Tibial nerve (tissue), 4 donors: Measurements from ENCODE around the gene COL19A1. TPM values are rescaled to one million over a fixed set of nuclear protein-coding genes. Genes with fewer than 3 reads are reported as not detected.

Experiments
- DNase-seq, 2 donors: peaks; one replicate each; pipeline ENCODE4 v3.0.0-alpha.2; 2019; ENCODE audit warnings: low spot score in 2 of 2
- H3K27ac ChIP-seq, 4 donors: fragments of 200-600 bp; sonication (generic) in 3 of 4; one replicate each; pipeline ENCODE4 v1.5.1; 2017 to 2019; ENCODE audit warnings: mild to moderate bottlenecking in 1 of 4
- H3K27me3 ChIP-seq, 2 donors: fragments of 200-600 bp; sonication (generic) in 1 of 2; one replicate each; pipeline versions ENCODE4 v1.5.1 to v1.6.0; 2017 to 2019
- H3K36me3 ChIP-seq, 3 donors: fragments of 200-600 bp; sonication (generic); one replicate each; pipeline ENCODE4 v1.5.1; 2018 to 2019
- H3K4me1 ChIP-seq, 4 donors: fragments of 200-600 bp; sonication (generic) in 3 of 4; one replicate each; pipeline ENCODE4 v1.5.1; 2017 to 2019
- H3K4me3 ChIP-seq, 4 donors: fragments of 200-600 bp; sonication (generic) in 3 of 4; one replicate each; pipeline ENCODE4 v1.5.1; 2017 to 2019; ENCODE audit warnings: mild to moderate bottlenecking in 1 of 4, moderate library complexity in 1 of 4
- H3K9me3 ChIP-seq, 4 donors: fragments of 200-600 bp; sonication (generic) in 3 of 4; one replicate each; pipeline ENCODE4 v1.5.1; 2017 to 2019
- EP300 ChIP-seq, 2 donors: sonication (generic); formaldehyde crosslinking; IDR thresholded peaks; one replicate each; pipeline ENCODE4 v1.6.1; 2017; ENCODE audit warnings: antibody characterized with exemption in 2 of 2, mild to moderate bottlenecking in 1 of 2
- POLR2A ChIP-seq, 2 donors: fragments of 450-650 bp; IDR thresholded peaks; one replicate each; pipeline ENCODE4 v1.6.1; 2017; ENCODE audit warnings: antibody characterized with exemption in 2 of 2, mild to moderate bottlenecking in 2 of 2, moderate library complexity in 2 of 2
- WGBS, 2 donors: methylation state at CpG; one replicate each; pipeline ENCODE4 v1.1.5; 2018; 5-methylcytosine and 5-hydroxymethylcytosine counted together
- total RNA-seq, 4 donors: library from RNA; depleted of rRNA; stranded (reverse); fragments of >200 nt; gene quantifications; one replicate each; pipeline ENCODE4 v1.1.0, GENCODE V29; 2016
- TF ChIP-seq, protein P1 (sequence below), 5 experiments: fragments of 200-600 bp in 3 of 5; fragments of 450-650 bp in 2 of 5; sonication (generic) in 3 of 5; IDR thresholded peaks; one replicate each; pipeline ENCODE4 v1.5.1; 2016 to 2019; ENCODE audit warnings: antibody characterized with exemption in 5 of 5, mild to moderate bottlenecking in 3 of 5, moderate library complexity in 2 of 5

COL19A1 gene
- total RNA-seq, 4 donors from 2014 or later, result under 0.01 to 0.42 TPM; not detected in 2

DNA sequence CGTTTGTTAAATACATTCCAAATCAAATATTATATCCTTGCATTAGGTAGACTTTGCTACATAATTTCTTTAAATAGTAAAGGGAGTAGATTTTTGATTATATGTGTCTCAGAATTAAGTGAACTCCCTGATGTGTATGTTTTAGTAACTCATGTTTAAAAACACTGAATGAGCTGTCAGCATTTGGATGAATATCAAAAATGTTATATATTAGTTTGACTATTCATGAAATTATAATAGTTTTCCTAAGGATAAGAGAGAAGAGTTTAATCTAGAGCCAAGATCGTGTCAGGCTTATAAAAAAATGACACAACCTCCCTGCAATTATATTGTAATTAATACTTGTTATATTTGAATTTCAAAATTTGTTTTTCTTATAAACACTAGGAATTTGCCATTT lies 195.2 kb downstream of the COL19A1 start:
- H3K4me1 ChIP-seq, result no peaks in the 10 kb centered on the region
- H3K9me3 ChIP-seq, result no peaks in the 10 kb centered on the region
- H3K4me3 ChIP-seq, result no peak overlapping the region
- no peak for DNase-seq
- 79 to 84% methylated on average over 2 of the region's 2 CpGs for WGBS, 2 donors
- TF ChIP-seq POLR2A (IDR thresholded peaks at IDR 0.05), result no peak
- TF ChIP-seq, protein P1, sequence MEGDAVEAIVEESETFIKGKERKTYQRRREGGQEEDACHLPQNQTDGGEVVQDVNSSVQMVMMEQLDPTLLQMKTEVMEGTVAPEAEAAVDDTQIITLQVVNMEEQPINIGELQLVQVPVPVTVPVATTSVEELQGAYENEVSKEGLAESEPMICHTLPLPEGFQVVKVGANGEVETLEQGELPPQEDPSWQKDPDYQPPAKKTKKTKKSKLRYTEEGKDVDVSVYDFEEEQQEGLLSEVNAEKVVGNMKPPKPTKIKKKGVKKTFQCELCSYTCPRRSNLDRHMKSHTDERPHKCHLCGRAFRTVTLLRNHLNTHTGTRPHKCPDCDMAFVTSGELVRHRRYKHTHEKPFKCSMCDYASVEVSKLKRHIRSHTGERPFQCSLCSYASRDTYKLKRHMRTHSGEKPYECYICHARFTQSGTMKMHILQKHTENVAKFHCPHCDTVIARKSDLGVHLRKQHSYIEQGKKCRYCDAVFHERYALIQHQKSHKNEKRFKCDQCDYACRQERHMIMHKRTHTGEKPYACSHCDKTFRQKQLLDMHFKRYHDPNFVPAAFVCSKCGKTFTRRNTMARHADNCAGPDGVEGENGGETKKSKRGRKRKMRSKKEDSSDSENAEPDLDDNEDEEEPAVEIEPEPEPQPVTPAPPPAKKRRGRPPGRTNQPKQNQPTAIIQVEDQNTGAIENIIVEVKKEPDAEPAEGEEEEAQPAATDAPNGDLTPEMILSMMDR (IDR thresholded peaks at IDR 0.05), result no peak
- no peak for TF ChIP-seq EP300 (IDR thresholded peaks at IDR 0.05)
- no peaks in the 10 kb centered on the region for H3K27me3 ChIP-seq
- no peaks in the 10 kb centered on the region for H3K36me3 ChIP-seq
- no peak overlapping the region for H3K27ac ChIP-seq

DNA sequence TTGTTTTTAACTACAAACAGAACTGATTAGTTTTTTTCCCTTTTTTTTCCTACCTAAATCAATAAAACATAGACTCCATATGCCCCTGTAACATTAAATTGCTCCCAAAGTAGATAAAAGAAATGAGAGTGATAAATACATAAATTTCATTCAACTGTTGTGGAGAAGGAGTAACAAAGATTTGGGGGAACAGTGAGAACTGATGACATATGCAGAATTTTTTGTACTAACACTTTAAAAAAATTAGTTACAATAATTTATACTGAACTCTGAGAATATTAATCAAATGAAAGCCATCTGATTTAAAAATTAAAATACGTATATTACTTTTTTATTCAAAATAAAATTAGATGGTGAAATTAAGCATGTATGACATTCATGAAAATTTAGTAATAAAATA lies 195.7 kb downstream of the COL19A1 start:
- Histone ChIP-seq H3K27me3 (no peaks in the 10 kb centered on the region), H3K27ac (no peak overlapping the region), H3K4me1 (no peaks in the 10 kb centered on the region), H3K36me3 (no peaks in the 10 kb centered on the region), H3K4me3 (no peak overlapping the region), H3K9me3 (no peaks in the 10 kb centered on the region)
- DNase-seq, result no peak
- no peak for TF ChIP-seq POLR2A (IDR thresholded peaks at IDR 0.05)
- 52 to 93% methylated on average over 1 of the region's 1 CpG for WGBS, 2 donors

DNA sequence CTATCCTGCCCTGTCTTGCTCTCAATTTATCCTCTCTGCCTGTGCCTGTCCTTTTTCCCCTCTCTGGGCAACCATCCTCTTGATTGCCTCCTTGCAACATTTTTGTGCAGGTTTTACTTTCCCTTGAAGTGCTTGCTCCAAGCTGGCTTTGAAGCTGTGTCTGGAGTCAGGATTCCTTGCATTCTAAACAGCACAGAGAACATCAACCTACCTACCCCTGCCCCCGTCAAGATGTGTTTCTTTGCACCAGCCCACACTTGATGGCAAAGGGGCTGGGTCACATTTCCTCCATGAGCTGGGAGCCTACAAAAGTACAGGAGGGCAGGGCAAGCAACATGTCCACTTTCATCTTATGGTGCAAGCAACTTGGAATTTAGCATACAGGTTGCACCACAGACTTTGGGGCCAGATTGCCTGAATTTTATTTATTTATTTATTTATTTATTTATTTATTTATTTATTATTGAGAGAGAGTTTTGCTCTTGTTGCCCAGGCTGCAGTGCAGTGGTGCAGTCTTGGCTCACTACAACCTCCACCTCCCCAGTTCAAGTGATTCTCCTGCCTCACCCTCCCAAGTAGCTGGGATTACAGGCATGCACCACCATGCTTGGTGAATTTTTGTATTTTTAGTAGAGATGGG lies 206.3 kb downstream of the COL19A1 start:
- H3K4me3 ChIP-seq, result no peak overlapping the region
- no peak overlapping the region for H3K27ac ChIP-seq
- WGBS, 2 donors, result 83 to 84% methylated on average over 1 of the region's 1 CpG
- no peaks in the 10 kb centered on the region for H3K4me1 ChIP-seq
- TF ChIP-seq POLR2A (IDR thresholded peaks at IDR 0.05) (no peak), EP300 (IDR thresholded peaks at IDR 0.05) (no peak)
- TF ChIP-seq, protein P1 (IDR thresholded peaks at IDR 0.05), result no peak
- no peak for DNase-seq
- no peaks in the 10 kb centered on the region for H3K36me3 ChIP-seq
- no peaks in the 10 kb centered on the region for H3K27me3 ChIP-seq
- H3K9me3 ChIP-seq, result no peaks in the 10 kb centered on the region

DNA sequence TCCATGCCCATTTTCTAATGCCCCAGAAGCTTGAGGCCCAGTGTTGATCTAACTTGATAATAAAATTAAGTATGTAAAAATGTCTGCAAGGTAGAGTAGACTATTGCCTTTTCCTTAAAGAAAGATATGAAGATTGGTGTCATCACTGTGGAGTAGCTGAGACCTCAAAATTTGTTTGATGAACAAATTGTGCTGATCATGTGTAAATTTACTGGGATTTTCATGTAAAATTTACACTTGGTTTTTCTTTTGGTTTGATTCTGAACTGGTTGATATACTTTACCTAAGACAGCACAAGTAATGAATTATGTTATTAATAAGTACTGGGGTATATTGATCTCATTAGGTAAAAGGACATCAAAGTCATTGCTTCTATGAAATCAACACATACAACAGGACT lies 207.3 kb downstream of the COL19A1 start:
- Histone ChIP-seq H3K9me3 (no peaks in the 10 kb centered on the region), H3K4me3 (no peak overlapping the region), H3K27me3 (no peaks in the 10 kb centered on the region), H3K4me1 (no peaks in the 10 kb centered on the region), H3K27ac (no peak overlapping the region), H3K36me3 (no peaks in the 10 kb centered on the region)
- TF ChIP-seq POLR2A (IDR thresholded peaks at IDR 0.05) (no peak), EP300 (IDR thresholded peaks at IDR 0.05) (no peak)
- TF ChIP-seq, protein P1 (IDR thresholded peaks at IDR 0.05), result no peak
- DNase-seq, result no peak

DNA sequence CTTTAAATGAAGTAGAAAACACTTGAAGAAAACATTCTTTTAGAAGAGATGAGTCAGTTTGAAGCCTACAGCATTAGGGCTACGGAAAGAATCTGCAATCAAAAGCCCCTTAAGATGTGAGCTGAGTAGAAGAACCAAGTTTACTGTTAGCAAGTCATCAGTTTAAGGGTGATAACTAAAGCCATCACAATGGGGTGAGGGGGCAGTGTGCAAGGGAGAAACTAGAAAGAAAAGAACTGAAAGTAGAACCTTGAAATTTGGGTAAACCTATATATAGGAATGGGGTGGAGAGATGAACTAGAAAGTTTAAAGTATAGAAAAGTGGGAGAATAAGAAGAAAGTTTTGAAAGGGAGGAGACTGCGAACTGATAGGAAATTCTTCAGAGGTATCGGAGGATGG lies 212.9 kb downstream of the COL19A1 start:
- TF ChIP-seq POLR2A (IDR thresholded peaks at IDR 0.05) (no peak), EP300 (IDR thresholded peaks at IDR 0.05) (no peak)
- TF ChIP-seq, protein P1 (IDR thresholded peaks at IDR 0.05), result no peak
- Histone ChIP-seq H3K36me3 (no peaks in the 10 kb centered on the region), H3K4me3 (no peak overlapping the region), H3K4me1 (no peaks in the 10 kb centered on the region), H3K27ac (no peak overlapping the region), H3K27me3 (no peaks in the 10 kb centered on the region), H3K9me3 (no peaks in the 10 kb centered on the region)
- 90% methylated on average over 3 of the region's 3 CpGs for WGBS, 2 donors
- DNase-seq, result no peak
